ENCODE results near the gene MYL6. TPM values are rescaled to one million over a fixed set of nuclear protein-coding genes. Genes with fewer than 3 reads are reported as not detected.

MYL6 gene
- polyA plus RNA-seq, 1 of the 3 experiments (the other 2 are of a cell fraction), result 4,697 TPM

DNA sequence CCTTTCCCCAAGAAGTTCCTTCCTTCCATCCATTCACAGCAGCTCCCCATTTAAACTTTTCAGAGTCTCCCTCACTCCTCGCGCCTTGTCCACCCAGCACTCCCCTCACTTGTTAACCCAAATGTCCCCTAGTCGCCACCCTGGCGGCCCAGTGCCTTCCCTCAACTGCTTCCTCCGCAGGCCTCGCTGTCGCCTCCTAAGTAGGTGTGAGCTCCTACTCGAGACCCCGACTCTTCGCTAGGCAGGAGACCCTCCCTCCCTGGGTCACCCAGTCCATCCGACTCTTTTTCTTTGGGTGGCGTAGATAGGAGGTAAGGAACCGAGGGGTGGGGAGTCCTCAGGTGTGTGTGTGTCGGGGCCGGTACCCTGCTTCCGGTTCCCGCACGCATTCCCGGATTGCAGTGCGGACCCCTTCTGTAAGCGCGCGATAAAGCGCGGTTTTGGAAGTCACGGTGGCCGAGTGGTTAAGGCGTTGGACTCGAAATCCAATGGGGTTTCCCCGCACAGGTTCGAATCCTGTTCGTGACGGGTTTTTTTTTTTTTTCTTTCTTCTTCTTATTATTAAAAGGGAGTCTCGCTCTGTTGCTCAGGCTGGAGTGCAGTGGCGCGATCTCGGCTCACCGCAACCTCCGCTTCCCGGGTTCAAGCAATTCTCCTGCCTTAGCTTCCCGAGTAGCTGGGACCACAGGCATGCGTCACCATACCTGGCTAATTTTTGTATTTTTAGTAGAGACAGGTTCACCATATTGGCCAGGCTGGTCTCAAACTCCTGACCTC, 31.9 kb downstream of the MYL6 start (continued):
- TF ChIP-seq RAD21 (IDR thresholded peaks at IDR 0.05; ENCODE audit: low read length) (no peak), JUND (IDR thresholded peaks at IDR 0.05) (no peak), EP300 (IDR thresholded peaks at IDR 0.05; ENCODE audit: borderline replicate concordance in 1 of 2, low read depth in 1 of 2, low read length in 1 of 2) (no peak), GATA2 (CRISPR knock-in tag; IDR thresholded peaks at IDR 0.05) (no peak), NFIC (IDR thresholded peaks at IDR 0.05; ENCODE audit: borderline replicate concordance) (no peak), CHD2 (IDR thresholded peaks at IDR 0.05; ENCODE audit: low read length, partially characterized antibody) (peak; percentile 69), MAX (IDR thresholded peaks at IDR 0.05; ENCODE audit: low read depth) (peak; percentile 73), REST (IDR thresholded peaks at IDR 0.05; ENCODE audit: low read depth, low read length) (peak; percentile 8; the same call in 1 of the 2 replicates)

DNA sequence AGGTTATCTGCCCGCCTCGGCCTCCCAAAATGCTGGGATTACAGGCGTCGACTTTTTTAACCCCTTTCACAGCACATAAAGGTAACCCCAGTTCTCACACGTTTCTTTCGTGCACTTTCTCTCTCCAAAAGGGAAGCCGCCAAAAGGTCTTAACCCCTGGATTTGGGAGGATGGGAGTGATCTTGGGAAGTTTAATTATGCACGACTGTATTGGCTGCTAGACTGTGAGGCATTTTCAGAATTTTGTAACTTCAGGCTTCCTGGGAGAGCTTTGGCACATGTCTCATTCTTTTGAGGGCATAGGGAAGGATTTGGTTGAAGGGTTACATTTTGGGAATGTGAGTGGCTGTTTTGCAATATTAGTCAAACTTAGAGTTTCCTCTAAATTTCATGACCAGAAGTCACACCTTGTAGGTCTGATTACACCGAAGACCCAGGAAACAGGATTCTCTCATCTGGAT, 32.6 kb downstream of the MYL6 start:
- H4K20me1 ChIP-seq (ENCODE audit: insufficient read depth), result peaks cover 8% of the 10 kb centered on the region
- no peaks in the 10 kb centered on the region for H3K9me3 ChIP-seq
- no peak for TF ChIP-seq ZBTB33 (IDR thresholded peaks at IDR 0.05; ENCODE audit: borderline replicate concordance, low read depth)
- TF ChIP-seq, protein P1, sequence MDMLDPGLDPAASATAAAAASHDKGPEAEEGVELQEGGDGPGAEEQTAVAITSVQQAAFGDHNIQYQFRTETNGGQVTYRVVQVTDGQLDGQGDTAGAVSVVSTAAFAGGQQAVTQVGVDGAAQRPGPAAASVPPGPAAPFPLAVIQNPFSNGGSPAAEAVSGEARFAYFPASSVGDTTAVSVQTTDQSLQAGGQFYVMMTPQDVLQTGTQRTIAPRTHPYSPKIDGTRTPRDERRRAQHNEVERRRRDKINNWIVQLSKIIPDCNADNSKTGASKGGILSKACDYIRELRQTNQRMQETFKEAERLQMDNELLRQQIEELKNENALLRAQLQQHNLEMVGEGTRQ (IDR thresholded peaks at IDR 0.05; ENCODE audit: borderline replicate concordance, low read depth, low read length), result no peak
- TF ChIP-seq, protein P2, sequence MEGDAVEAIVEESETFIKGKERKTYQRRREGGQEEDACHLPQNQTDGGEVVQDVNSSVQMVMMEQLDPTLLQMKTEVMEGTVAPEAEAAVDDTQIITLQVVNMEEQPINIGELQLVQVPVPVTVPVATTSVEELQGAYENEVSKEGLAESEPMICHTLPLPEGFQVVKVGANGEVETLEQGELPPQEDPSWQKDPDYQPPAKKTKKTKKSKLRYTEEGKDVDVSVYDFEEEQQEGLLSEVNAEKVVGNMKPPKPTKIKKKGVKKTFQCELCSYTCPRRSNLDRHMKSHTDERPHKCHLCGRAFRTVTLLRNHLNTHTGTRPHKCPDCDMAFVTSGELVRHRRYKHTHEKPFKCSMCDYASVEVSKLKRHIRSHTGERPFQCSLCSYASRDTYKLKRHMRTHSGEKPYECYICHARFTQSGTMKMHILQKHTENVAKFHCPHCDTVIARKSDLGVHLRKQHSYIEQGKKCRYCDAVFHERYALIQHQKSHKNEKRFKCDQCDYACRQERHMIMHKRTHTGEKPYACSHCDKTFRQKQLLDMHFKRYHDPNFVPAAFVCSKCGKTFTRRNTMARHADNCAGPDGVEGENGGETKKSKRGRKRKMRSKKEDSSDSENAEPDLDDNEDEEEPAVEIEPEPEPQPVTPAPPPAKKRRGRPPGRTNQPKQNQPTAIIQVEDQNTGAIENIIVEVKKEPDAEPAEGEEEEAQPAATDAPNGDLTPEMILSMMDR (IDR thresholded peaks at IDR 0.05), result no peak
- TF ChIP-seq MEF2A (IDR thresholded peaks at IDR 0.05; ENCODE audit: borderline replicate concordance, low read depth), result no peak
- TF ChIP-seq FOSL2 (IDR thresholded peaks at IDR 0.05; ENCODE audit: borderline replicate concordance, low read depth), result no peak
- H3K4me1 ChIP-seq (ENCODE audit: control insufficient read depth in 1 of 2, insufficient read depth in 2 of 2, low read depth in 1 of 2, low read length in 1 of 2), result peaks cover 8 to 13% of the 10 kb centered on the region in 2 experiments; a peak in 2 of 4 replicates
- peaks cover 19% of the 10 kb centered on the region for H3F3A ChIP-seq (replicated peaks; ENCODE audit: insufficient read depth)
- no peak for DNase-seq
- H2AFZ ChIP-seq (ENCODE audit: low read depth), result peak overlapping the region; percentile 96
- ChIA-PET CTCF (interaction anchor here (1.0 to 13.8 kb wide), 12 partner anchors 11 to 146 kb away, joined by 3 to 272 read pairs (median 14); partner anchors contain the start of genes ANKRD52, COQ10A, ERBB3 and ESYT1), POLR2A (no interaction called here)
- WGBS (ENCODE audit: low lambda C conversion rate), result 42% methylated on average over 9 of the region's 9 CpGs
- no peaks in the 10 kb centered on the region for H3K27me3 ChIP-seq (ENCODE audit: insufficient read depth)
- peak overlapping the region; percentile 94; the same call in 1 of the 2 replicates for H3K9ac ChIP-seq
- H3K4me2 ChIP-seq, result peak overlapping the region; percentile 97
- H3K36me3 ChIP-seq (replicated peaks in 1 of 2; ENCODE audit: control insufficient read depth in 1 of 2, insufficient read depth in 2 of 2, low read length in 1 of 2), result peaks cover 8 to 13% of the 10 kb centered on the region in 2 experiments
- H3K79me2 ChIP-seq (ENCODE audit: insufficient read depth), result peaks cover 32% of the 10 kb centered on the region
- peak overlapping the region; percentile 83 to 87; a peak in 2 of 4 replicates for H3K27ac ChIP-seq (ENCODE audit: low read depth in 2 of 2, low read length in 1 of 2)
- peak overlapping the region; percentile 87 to 91 for H3K4me3 ChIP-seq (ENCODE audit: low read depth in 2 of 2, low read length in 1 of 2)
- no peaks in the 10 kb centered on the region for H3K9me2 ChIP-seq

All from SK-N-SH (cell line).